HG03108 (cell line): ENCODE data around the gene LRBA.
"Not testable (repeated sequence)": the region's sequence is repeated elsewhere in the genome, so short reads cannot be mapped to it uniquely, and the experiment has no call there.

Experiments
- ATAC-seq: cut with Tn5 transposase; IDR thresholded peaks from one replicate; pipeline ENCODE4 v1.9.1; 2021; ENCODE audit warnings: moderate library complexity; ENCODE audit not compliant: unreplicated experiment

The LRBA gene

GRCh38 chr4:150387981-150388380 is 627.1 kb downstream of the LRBA start:
- no peak for ATAC-seq

- not testable (repeated sequence) for ATAC-seq
Measured at GRCh38 chr4:150386415-150386814, 628.7 kb downstream of the LRBA start.

GRCh38 chr4:150385606-150386005 is 629.5 kb downstream of the LRBA start:
- no peak for ATAC-seq

DNA sequence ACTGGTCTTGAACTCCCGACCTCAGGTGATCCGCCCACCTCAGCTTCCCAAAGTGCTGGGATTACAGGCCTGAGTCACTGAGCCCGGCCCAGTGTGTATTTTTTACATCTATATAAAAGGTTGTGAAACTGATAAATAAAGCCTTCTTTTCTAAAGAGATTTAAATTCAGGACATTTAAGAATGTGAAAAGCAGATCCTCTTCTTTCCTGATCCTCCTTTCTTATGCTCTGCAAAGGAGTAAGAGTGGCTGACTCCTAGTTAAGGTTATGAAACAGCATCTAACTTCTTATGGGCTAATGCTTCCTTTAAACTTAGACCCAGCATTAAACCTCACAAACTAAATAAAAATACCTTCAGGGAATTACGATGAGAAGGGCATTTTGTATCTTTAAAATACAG is 630.8 kb downstream of the LRBA start:
- ATAC-seq: no peak

GRCh38 chr4:150382028-150382427 is 633.1 kb downstream of the LRBA start:
- no peak for ATAC-seq

DNA sequence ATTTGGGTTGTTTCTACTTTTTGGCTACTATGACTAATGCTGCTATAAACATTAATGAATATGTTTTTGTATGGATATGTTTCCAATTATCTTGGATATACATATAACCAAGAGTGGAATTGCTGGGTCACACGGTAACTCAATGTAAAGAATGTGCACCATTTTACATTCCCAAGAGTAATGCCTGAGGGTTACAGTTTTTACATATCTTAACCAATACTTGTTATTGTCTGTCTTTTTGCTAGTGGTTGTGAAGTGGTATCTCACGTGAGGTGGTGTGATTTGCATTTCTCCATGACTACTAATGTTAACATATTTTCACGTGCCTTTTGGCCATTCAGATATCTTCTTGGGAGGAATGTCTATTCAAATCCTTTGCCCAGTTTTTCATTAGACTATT is 633.5 kb downstream of the LRBA start:
- no peak for ATAC-seq

DNA sequence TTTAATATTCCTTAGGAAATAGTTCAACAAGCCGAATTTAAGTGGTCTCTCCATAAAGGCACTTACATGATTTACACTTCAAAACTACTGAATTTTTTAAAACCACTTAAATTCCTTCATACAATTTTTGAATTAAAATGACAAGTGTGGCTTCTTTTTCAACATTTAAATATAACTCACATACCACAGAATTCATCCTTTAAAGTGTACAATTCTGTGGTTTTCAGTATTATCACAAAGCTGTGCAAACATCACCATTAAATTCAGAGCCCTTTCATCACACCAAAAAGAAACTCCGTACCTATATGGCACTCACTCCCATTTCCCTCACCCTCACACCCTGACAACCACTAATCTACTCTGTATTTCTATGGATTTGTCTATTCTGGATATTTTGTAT is 634.0 kb downstream of the LRBA start:
- ATAC-seq: no peak

- no peak for ATAC-seq
Measured at GRCh38 chr4:150379454-150379853, 635.6 kb downstream of the LRBA start.

DNA sequence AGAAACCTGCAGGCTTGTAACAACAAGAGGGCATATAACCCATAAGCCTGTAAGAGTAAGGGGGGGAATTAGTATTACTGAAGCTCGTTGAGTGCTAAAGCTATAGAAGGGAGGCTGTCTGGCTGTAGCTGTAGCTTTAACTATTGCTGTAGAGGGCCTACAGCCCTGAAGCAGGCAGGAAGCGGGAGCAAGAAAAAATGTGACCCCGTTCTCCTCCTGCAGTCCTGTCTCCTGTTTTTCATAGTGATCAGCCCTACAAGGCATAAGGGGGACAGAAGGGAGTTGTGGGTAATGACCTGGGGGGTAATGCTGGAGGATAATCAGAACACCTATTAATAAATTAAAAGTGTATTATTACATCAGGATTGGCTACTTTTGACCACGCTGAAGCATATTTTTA is 640.1 kb downstream of the LRBA start:
- no peak for ATAC-seq

GRCh38 chr4:150371869-150372268 is 643.2 kb downstream of the LRBA start:
- ATAC-seq: no peak

- no peak for ATAC-seq
Measured at GRCh38 chr4:150369434-150370380, 645.4 kb downstream of the LRBA start.

- no peak for ATAC-seq
Measured at GRCh38 chr4:150368667-150369066, 646.4 kb downstream of the LRBA start.

DNA sequence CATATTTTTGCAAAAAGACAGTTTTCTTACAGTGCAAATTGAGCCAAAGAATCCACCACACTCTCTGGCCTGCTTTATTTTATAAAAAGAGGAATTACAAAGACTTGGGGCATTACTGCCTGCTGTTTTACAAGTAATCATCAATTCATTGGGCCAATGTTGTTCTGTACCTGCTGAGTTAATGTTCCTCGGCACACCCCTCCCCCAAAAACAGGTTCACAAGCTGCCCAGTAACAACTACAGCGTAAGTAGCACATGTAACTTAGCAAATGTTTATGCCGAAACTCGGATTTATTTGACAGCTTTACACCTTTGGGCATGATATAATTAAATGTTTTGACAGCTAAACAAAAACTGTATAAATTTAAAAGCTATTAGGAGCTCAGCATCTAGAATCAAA is 647.8 kb downstream of the LRBA start:
- ATAC-seq: no peak

DNA sequence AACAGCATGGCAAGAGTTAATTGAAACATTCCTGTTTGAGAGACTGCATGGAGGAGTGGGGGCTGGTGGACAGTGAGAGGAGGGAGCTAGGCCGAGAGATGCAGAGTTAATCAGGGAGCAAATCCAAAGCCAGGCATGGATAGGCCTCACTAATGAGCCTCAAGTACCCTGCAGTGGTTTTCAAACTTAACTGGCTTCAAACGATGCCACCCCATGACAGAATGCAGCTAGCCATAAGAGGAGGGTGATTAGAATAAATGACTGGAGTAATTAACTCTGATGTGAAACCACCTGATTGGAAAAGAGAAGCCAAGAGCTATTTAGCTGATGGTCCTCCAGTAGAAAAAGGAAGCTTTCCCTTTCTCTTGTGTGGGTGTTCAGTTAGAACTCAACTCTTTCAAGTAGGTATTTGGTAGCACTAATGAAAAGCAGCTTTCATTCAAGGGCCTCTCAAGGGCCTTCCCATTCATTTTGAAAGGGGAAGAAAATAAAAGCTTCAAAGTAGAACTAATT is 648.5 kb downstream of the LRBA start:
- no peak for ATAC-seq

DNA sequence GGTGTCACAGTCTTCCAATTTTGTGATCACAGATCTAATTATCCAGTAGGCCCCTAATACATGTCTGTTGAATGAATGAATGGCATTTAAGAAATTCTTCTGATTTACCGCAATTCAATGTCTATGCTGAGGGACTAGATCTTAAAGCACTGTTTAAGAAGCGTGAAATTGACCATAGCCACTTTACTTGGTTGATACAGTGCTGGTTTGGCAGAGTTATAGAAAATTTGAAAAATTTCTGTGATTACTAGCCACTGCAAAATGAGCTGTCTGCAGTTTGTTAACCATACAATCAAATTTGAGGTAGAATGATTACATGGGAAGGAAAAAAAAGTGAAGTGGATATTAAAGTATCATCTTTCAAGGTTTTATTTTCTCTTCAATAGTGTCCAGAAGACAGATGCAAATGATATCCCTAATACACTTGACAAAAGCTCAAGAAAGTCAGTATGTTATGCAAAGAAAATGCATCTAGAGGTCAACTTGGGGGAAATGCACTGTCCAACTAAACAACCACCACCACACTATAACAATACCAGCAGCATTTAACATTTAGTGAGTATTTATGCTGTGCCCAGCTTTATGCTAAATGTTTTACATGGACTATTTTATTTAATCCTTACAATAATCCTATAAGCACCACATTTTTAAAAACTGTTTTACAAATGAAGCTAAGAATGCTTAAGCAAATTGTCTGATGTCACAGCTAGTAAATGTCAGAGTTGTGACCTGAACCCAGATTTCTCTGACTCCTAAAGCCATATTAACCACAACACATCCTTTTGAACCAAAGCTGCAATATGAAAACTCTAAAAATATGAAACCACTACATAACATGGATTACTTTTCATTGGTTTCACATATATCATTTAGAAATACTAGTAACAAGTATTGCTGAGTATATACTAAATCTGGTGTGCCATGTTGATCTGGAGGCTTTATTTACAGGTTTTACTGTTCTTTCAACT is 651.1 kb downstream of the LRBA start:
- no peak for ATAC-seq

DNA sequence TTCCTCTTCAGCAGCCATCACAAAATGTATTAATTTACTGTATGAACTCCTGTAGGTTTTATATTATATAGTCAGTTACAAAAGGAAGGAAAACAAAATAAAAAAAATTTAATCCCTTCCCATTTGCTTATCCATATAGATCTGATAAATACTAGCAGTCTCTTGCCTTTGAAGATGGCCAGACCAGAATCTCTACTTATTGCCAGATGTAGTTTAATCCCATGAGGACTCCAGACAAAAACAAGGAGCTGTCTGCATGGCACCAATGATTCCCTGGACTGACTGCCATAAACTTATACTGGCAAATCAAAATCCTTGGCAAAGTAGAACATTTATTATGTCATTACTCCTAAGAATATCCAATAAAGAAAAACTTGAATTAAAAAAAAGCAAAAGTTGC is 656.4 kb downstream of the LRBA start:
- no peak for ATAC-seq

DNA sequence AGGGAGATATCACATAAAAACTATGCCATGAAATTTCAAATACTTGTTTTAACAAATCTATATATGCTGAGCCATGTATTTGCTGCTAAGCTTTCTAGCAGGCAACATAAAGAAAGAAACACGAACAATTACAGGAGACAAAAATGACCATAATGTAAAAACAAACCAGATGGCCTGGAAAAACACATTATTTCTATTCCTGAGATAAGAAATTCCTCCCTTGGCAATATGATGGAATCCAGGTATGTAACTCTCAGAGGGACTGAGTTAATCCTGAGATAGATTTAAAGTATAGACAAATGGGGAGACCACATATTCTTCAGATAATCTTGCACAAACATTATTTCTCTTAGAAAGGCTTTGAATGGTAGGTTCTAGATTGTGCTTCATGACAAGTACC is 657.3 kb downstream of the LRBA start:
- no peak for ATAC-seq

- no peak for ATAC-seq
Measured at GRCh38 chr4:150355858-150356455, 659.1 kb downstream of the LRBA start.

DNA sequence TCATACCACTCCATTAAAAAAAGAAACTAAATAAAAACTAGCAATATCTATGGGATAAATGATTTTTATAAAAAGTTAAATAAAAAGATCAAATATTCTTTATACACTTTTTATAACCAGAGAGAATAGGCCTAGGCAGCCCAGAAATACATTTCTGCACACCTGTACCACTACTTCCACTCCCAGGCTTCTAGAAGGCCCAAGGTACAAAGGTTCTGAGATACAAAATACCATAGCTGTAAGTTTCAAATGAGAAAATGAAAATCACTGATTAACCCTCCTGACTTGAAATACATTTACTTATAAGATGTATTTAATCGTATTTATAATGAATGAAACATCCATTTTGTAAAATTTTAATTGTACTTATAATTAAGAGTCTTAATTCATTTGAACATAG is 659.7 kb downstream of the LRBA start:
- ATAC-seq: no peak

- no peak for ATAC-seq
Measured at GRCh38 chr4:150354214-150354796, 660.8 kb downstream of the LRBA start.

- no peak for ATAC-seq
Measured at GRCh38 chr4:150348079-150348478, 667.0 kb downstream of the LRBA start.
